GM18499 (cell line): ENCODE data around the gene PLD5.
"Not testable (repeated sequence)": the region's sequence is repeated elsewhere in the genome, so short reads cannot be mapped to it uniquely, and the experiment has no call there.

ENCODE experiments used
- ATAC-seq: cut with Tn5 transposase; IDR thresholded peaks from one replicate; pipeline ENCODE4 v1.9.1; 2021; ENCODE audit warnings: moderate number of reproducible peaks; ENCODE audit not compliant: insufficient read depth, unreplicated experiment

The PLD5 gene

DNA sequence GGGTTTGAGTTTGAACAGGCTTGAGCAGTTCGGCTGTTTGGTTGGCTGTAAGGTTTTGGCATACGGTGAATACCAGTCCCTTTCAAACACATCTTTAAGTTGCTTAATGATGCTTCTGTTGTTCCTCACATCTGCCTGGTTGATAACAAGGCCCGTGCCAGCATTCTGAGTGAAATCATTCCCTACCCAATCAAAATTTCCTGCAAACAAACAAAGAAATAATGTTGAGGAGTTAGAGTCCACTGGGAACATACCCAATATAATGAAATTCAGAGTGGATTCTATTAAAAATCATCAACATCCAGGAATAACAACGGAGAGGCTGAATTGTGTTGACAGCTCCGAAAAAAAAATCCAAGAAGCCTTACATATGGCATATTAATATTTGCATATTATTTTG lies 434.6 kb downstream of the PLD5 start:
- ATAC-seq: no peak

DNA sequence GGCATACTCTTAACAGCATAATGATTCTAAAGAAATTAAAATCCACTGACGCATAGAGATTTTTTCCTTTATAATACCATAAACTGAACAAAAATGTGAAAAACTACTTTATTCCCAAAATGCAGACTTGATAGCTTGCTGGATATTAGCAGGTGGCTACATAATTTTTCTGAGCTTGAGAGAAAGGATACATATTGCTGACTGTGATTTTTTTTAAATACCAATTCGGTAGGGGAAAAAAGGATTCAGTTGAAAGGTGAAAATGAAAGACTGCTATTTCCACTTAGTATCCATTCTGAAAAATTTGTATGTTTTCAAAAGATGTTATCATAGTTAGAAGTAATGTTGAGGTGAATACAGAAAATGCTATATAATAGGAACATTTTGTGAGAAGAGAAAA lies 435.6 kb downstream of the PLD5 start:
- ATAC-seq: no peak

- no peak for ATAC-seq
Measured at GRCh38 chr1:242086706-242087105, 437.8 kb downstream of the PLD5 start.

GRCh38 chr1:242086093-242086492 lies 438.4 kb downstream of the PLD5 start:
- no peak for ATAC-seq

DNA sequence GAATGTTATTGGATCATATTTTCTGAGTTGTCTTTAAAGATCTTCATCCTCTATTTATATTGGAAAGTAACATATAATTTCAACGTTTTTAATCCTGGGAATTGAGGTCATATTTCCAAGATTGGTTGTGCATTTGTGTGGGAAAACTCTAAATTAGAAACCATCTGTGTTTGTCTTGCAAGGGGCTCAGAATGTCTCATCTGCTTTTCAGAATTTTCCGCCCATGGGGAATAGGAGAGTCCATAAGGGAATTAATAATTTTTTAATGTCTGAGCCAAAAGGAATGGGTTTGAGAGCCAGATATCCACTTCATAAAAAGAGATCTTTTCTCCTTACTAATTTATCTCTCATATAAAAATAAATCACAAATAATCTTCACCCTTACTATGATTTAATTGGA lies 440.8 kb downstream of the PLD5 start:
- ATAC-seq: no peak

DNA sequence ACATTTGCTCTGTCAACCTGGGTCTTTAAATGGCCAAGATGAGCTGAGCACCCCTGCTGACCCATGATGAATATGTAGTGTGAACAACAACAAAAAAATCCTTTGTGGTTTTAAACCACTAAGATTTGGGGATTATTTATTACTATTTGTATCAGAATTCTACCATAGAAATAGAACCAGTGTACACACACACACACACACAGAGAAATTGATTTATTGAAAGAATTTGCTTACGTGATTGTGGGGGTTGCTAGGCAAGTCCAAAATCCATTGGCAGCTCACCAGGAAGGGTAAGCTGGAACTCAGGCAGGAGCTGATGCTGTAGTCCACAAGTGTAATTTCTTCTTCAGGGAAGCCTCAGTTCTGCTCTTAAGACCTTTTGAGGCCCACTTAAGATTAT lies 443.1 kb downstream of the PLD5 start:
- no peak for ATAC-seq

DNA sequence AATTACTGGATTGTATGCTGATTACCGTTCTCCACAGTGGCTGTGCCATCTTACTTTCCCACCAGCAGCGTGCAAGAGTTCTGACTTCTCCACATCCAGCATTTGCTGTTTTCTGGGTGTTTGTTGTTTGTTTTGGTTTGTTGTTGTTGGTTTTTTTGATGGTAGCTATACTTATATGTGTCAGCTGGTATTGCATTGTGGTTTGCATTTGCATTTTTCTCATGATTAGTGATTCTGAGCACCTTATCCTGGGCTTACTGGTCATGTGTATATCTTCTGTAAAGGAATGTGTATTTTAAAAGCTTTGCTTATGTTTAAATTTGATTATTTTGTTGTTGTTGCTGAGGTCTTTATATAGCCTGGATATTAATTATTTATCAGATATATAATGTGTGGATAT lies 458.7 kb downstream of the PLD5 start:
- ATAC-seq: no peak

- no peak for ATAC-seq
Measured at GRCh38 chr1:242062271-242062670, 462.2 kb downstream of the PLD5 start.

DNA sequence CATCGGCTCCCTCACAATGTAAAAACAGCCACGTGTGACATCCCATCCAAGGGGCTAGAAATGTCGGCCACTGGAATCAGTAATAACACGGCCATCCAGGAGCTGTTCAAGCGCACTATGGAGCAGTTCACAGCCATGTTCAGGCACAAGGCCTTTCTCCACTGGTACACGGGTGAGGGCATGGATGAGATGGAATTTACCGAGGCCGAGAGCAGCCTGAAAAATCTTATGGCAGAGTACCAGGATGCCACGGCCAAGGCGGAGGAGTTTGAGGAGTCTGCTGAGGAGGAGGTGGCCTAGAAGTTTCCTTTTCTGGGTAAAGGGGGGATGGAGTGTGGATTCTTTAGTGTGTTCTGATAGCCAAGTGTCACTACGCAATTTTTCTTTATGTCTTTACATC lies 464.5 kb downstream of the PLD5 start:
- ATAC-seq: no peak

DNA sequence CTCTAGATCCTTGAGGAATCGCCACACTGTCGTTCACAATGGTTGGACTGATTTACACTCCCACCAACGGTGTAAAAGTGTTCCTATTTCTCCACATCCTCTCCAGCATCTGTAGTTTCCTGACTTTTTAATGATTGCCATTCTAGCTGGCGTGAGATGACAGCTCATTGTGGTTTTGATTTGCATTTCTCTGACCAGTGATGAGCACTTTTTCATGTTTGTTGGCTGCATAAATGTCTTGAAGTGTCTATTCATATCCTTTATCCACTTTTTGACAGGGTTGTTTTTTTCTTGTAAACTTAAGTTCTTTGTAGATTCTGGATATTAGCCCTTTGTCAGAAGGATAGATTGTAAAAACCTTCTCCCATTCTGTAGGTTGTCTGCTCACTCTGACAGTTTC lies 465.9 kb downstream of the PLD5 start:
- peak; percentile 66 for ATAC-seq

DNA sequence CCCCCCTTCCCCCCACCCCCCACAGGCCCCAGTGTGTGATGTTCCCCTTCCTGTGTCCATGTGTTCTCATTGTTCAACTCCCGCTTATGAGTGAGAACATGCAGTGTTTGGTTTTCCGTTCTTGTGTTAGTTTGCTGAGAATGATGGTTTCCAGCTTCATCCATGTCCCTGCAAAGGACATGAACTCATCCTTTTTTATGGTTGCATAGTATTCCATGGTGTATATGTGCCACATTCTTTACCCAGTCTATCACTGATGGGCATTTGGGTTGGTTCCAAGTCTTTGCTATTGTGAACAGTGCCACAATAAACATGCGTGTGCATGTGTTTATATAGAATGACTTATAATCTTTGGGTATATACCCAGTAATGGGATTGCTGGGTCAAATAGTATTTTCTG lies 466.3 kb downstream of the PLD5 start:
- ATAC-seq: not testable (repeated sequence)

- no peak for ATAC-seq
Measured at GRCh38 chr1:242057745-242058115, 466.8 kb downstream of the PLD5 start.

DNA sequence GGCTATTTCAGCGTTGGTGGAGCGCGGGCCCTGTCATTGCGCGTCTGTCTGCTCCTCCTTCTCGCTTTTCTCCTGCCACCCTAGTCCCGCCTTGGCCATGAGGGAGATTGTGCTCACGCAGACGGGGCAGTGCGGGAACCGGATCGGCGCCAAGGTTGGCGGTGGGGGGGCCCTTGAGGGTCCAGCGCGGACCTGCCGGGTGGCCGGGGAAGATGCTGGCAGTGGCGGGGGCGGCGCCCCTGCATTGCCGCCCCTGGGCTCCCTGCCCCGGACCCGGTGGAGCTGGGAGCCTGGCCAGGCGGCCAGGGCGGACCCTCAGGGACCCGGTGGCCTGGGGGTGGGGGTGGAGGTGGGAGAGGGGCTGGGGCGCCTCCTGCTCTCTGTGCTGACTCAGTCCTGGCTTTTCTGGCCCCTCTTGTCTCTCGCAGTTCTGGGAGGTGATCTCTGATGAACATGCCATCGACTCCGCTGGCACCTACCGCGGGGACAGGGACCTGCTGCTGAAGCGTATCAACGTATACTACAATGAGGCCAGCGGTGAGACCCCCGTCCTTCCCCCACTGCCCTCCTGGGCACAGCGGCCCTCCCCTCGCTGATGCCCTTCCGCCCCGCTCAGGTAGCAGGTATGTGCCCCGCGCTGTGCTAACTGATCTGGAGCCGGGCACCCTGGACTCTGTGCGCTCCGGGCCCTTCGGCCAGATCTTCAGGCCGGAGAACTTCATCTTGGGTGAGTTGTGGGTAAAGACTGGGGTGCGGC lies 467.3 kb downstream of the PLD5 start:
- no peak for ATAC-seq

GRCh38 chr1:242055749-242056320 lies 468.7 kb downstream of the PLD5 start:
- no peak for ATAC-seq

DNA sequence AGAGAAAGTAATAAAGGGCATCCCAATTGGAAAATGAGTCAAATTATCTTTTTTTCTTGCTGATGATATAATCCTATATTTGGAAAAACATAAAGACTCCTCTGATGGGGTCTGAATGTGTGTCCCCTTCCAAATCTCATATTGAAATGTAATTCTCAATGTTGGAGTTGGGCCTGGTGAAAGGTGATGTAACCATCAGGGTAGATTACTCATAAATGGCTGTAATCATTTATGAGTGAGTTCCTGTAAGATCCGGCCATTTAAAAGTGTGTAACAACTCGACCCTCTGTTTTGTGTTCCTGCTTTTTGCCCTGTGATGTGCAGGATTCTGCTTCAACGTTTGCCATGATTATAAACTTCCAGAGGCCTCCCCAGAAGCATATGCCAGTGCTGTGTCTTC lies 481.3 kb downstream of the PLD5 start:
- ATAC-seq: no peak

DNA sequence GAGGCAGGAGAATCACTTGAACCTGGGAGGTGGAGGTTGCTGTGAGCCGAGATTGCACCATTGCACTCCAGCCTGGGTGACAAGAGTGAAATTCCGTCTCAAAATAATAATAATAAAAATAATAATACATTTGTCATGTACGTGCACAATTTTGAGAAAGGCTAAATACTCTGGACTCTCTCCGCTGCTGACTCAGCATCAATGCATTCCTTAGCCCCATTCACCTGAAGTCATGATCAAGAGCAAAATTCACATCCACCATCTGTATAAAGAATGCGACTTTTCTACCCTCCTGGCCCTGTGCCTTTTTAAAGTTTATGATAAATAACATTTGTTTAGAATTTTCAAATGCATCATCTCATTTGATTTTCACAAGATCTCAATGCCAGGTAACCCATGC lies 490.1 kb downstream of the PLD5 start:
- ATAC-seq: no peak

DNA sequence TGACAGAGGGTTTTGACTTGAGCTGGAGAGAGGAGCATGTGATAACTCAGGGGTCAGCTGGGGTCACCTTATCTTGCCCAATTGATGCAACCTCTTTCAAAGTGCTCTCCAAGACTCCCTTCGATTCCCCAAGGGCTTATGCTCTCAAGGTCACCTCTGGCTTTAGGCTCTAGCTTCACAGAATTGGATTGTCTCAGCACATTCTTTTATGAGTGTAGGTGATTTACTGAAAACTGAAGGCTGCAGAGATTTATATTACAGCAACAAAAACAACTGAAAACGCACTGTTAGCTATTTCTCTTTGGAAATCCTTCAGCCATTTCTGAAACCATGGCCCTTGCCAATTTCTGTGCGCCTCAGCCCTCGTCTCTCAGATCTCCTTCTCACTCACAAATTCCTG lies 491.1 kb downstream of the PLD5 start:
- no peak for ATAC-seq
